ENCODE measurements around the gene PGBD2. TPM values are rescaled to one million over a fixed set of nuclear protein-coding genes. Genes with fewer than 3 reads are reported as not detected.

Gene PGBD2
- total and polyA plus RNA-seq, 9 of the 15 experiments (the other 6 are each of a cell fraction or from before 2014, with no cell fraction given): 11.9 to 21.8 (median 14.7) TPM

- TF ChIP-seq ARID3B (CRISPR knock-in tag; IDR thresholded peaks at IDR 0.05; ENCODE audit: borderline replicate concordance) (no peak), GTF3C2 (IDR thresholded peaks at IDR 0.05; ENCODE audit: borderline replicate concordance, extremely low read depth, insufficient read length) (no peak), DNMT1 (IDR thresholded peaks at IDR 0.05) (no peak), RFX5 (IDR thresholded peaks at IDR 0.05; ENCODE audit: low read depth, low read length) (no peak), ZNF316 (IDR thresholded peaks at IDR 0.05) (peak; percentile 69), CHD4 (IDR thresholded peaks at IDR 0.05; ENCODE audit: insufficient read depth, insufficient replicate concordance, low read depth, low read length, poor library complexity, severe bottlenecking) (no peak), ATF2 (CRISPR knock-in tag; IDR thresholded peaks at IDR 0.05) (no peak), EGR1 (conservative IDR thresholded peaks at IDR 0.05) (peak; percentile 68), E2F8 (IDR thresholded peaks at IDR 0.05; ENCODE audit: low read depth, partially characterized antibody) (no peak), MECOM (CRISPR knock-in tag; IDR thresholded peaks at IDR 0.05) (no peak), CEBPG (CRISPR knock-in tag; IDR thresholded peaks at IDR 0.05) (peak; percentile 6; the same call in 1 of the 2 replicates), CEBPG (tag; conservative IDR thresholded peaks at IDR 0.05 in 1 of 2, IDR thresholded peaks at IDR 0.05 in 1 of 2) (no peak), POLR2B (IDR thresholded peaks at IDR 0.05; ENCODE audit: low read depth, partially characterized antibody) (no peak), ZNF79 (CRISPR knock-in tag; IDR thresholded peaks at IDR 0.05; ENCODE audit: low read depth) (no peak), FOXJ2 (tag; IDR thresholded peaks at IDR 0.05) (no peak), XRCC5 (IDR thresholded peaks at IDR 0.05; ENCODE audit: low read depth, low read length) (no peak), MEF2A (IDR thresholded peaks at IDR 0.05; ENCODE audit: control insufficient read depth, low read depth, low read length) (no peak), HOMEZ (CRISPR knock-in tag; IDR thresholded peaks at IDR 0.05) (no peak), PHF21A (IDR thresholded peaks at IDR 0.05; ENCODE audit: borderline replicate concordance, low read depth) (no peak)
Observed at GRCh38 chr1:248860007-248860406, 46.0 kb upstream of the PGBD2 start (continued).
